T-helper 2 cell treated with Interferon-gamma antibody and Interleukin-4, amounts not matched to agents 5 μg/mL and 100 μg/mL, for 36 hours (primary cell): ENCODE data around the gene MESP2.

Experiments
- DNase-seq: peaks from one replicate; pipeline ENCODE4 v3.0.0; 2021; ENCODE audit warnings: low spot score
- H3K27ac Mint-ChIP-seq: one replicate; pipeline ENCODE4 v1.8.0; 2021; ENCODE audit warnings: mild to moderate bottlenecking, mixed read lengths
- H3K27me3 Mint-ChIP-seq: one replicate; pipeline ENCODE4 v1.8.0; 2021; ENCODE audit warnings: low read depth, mixed read lengths
- H3K36me3 Mint-ChIP-seq: one replicate; pipeline ENCODE4 v1.8.0; 2021; ENCODE audit warnings: low read depth, mixed read lengths
- H3K4me1 Mint-ChIP-seq: one replicate; pipeline ENCODE4 v1.8.0; 2021; ENCODE audit warnings: low read depth, mixed read lengths
- H3K4me3 Mint-ChIP-seq: one replicate; pipeline ENCODE4 v1.8.0; 2022; ENCODE audit warnings: mild to moderate bottlenecking, moderate library complexity, mixed read lengths
- H3K9me3 Mint-ChIP-seq: one replicate; pipeline ENCODE4 v1.8.0; 2021; ENCODE audit warnings: mixed read lengths

Gene MESP2

DNA sequence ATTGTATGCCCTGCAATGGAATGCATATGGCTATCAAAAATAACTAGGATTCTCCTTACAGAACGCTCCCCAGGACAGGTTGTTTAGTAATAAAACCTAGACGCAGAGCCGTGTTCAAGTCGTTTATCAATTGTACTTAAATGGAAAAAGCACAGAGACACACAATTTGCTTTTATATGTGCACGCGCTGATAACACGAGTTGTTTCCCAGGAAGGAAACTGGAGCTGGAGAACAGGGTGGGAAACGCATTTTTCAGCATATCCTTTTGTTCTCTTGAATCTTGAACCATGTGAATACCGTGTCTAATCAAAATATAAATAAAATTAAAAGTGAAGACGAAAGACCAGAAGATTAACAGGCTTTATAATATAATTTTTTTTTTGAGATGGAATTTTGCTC, 42.2 kb downstream of the MESP2 start:
- Mint-ChIP-seq H3K9me3 (peaks cover 9% of the 10 kb centered on the region), H3K27me3 (peaks cover 44% of the 10 kb centered on the region), H3K27ac (no peak overlapping the region), H3K4me3 (no peak overlapping the region), H3K4me1 (peaks cover 10% of the 10 kb centered on the region), H3K36me3 (peaks cover 5% of the 10 kb centered on the region)
- no peak for DNase-seq

DNA sequence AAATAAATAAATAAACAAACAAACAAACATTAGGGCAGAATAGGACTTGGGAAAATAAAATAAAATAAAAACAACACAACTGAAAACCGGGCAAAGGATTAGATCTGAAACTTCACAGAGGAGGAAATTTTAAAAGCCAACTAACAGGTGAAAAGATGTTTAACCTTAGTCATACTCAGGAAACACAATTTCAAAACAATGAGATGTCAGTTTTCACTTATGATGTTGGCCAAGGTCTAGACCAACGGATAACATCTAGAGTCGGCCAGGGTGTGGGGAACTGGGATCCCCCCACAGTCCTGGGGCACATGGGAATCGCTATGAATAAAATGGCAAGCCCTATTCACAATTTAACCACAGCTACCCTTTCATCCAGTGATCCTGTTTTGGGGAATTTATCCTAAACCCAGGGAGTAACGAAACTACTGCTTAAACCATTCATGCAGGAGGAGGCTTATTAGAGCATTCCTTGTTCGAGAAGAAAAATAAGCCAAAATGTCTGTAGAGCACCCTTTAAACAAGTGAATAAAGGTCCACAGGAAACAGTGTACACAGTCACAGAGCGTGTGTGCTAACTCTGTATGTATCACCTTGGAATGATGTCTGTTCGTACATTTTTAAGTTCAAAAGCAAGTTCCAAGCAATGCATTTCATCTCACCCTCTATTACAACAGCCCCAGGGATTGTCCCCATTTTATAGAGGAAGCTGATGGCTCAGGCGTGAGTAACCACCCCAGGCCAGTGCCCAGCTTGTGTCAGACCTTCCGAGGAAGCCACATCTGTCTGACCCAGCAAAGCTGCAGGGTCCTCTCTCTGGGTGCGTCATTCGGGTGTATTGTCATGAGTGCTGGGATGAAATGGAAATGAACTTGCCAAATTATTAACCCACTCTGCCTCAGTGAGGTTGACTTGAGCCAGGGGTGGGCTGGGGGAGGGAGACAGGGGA, 44.8 kb downstream of the MESP2 start:
- peaks cover 4% of the 10 kb centered on the region for H3K4me1 Mint-ChIP-seq
- peaks cover 4% of the 10 kb centered on the region for H3K36me3 Mint-ChIP-seq
- DNase-seq, result no peak
- peaks cover 5% of the 10 kb centered on the region for H3K9me3 Mint-ChIP-seq
- peaks cover 30% of the 10 kb centered on the region for H3K27me3 Mint-ChIP-seq
- no peak overlapping the region for H3K4me3 Mint-ChIP-seq
- no peak overlapping the region for H3K27ac Mint-ChIP-seq

DNA sequence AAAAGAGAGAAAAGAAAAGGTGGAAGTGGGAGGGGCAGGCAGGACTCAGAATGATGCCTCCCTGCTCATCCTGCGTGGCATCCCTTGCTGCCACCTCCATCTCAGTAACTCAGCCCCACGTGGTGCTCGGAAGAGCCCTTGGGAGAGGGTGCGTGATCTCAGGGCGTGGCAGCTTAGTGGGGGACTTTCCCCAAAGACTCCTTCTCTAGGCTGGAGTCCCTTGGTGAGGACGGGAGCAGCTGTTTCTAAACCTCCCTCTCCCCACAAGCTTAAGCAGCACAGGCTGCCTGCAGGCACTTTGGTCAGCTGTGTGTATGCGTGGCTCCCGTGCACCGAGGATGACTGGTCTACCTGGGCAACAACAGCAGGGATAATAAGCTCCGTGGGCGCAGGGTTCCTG, 45.9 kb downstream of the MESP2 start:
- Mint-ChIP-seq H3K27me3 (peaks cover 20% of the 10 kb centered on the region), H3K4me3 (no peak overlapping the region), H3K27ac (no peak overlapping the region), H3K36me3 (no peaks in the 10 kb centered on the region), H3K9me3 (no peaks in the 10 kb centered on the region), H3K4me1 (peaks cover 4% of the 10 kb centered on the region)
- no peak for DNase-seq

DNA sequence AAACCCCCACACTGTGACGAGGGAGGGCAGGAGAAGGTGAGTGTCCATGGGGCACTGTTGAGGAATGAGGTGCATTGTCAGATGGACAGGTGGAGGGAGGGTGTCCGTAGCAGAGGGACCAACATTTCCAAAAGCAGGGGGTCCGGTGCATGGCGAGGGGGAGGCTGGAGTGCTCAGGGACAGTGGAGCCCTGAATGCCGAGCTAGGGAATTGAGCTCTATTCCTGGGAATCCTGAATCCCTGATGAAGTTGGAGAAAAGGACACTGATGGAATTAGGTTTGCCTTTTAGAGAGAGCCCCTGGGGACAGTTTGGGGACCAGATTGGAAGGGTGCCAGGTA, 46.4 kb downstream of the MESP2 start:
- Mint-ChIP-seq H3K27ac (no peak overlapping the region), H3K9me3 (no peaks in the 10 kb centered on the region), H3K4me1 (peaks cover 4% of the 10 kb centered on the region), H3K4me3 (no peak overlapping the region), H3K27me3 (peaks cover 17% of the 10 kb centered on the region), H3K36me3 (no peaks in the 10 kb centered on the region)
- no peak for DNase-seq

DNA sequence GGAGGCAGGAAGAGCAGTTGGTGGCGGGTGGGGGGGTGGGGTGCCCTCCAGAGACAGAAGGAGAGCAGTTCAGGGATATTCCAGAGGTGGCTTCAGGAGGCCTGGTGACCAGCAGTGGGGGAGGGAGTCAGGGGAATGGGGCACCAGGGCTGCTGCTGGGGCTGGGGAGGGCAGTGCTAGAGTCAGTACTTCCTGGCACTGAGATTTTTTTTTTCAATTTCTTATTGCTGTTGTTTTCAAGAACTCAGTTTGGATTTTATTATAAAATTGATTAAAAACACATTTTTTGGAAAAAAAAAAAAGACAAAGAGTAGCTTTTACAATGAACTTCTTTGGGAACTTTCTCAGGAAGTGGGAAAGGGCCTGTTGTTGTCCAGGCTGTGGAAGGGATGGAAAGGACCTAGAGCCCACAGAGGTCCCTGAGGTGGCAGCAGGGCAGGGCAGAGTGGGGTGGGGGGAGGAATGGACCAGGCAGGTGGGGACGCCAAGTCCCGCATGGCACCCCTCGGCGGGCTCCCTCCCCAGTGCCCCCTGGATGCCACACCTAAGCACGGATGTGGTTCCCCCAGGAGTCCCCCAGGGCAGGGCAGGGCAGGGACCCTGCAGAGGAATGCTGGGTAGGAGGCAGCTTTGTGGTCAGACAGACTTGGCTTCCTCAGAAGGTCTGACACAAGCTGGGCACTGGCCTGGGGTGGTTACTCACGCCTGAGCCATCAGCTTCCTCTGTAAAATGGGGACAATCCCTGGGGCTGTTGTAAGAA, 47.0 kb downstream of the MESP2 start:
- H3K4me3 Mint-ChIP-seq, result no peak overlapping the region
- peaks cover 4% of the 10 kb centered on the region for H3K4me1 Mint-ChIP-seq
- no peaks in the 10 kb centered on the region for H3K9me3 Mint-ChIP-seq
- no peak overlapping the region for H3K27ac Mint-ChIP-seq
- peaks cover 14% of the 10 kb centered on the region for H3K27me3 Mint-ChIP-seq
- H3K36me3 Mint-ChIP-seq, result no peaks in the 10 kb centered on the region
- DNase-seq, result no peak

DNA sequence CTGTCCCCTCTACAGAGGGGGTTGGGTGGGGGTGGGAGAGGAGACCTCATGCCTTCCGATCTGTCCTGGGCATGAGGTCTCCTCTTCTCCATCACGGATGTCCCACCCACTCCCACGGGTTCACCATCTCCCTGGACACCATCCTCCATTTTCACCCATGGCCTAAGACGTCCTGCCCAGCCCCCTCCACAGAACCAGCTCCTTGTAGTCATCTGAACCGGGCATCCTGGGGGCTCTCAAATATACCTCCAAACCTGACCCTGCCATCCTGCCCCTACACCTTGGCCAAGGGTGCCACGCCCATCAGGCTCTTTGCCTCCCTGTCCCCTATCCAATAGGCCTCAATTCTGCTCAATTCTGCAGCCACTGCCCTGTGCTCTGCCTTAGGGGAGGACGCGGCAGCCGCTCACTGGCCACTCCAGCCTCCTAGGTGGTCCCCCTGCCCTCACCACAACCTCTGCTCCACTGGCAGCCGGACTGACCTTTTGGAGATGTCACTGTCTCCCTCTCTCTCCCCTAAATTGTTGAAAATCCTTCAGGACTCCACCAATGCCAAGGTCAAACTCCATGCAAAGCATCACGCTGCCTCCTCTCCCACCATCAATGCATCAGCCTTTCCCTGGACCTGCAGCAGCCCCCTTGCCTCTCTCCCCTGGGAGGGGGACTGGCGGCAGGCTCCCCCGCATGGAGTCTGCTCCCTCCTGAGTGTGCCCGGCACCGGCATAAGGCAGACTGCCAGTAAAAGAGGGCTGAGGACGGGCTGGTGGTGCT, 47.9 kb downstream of the MESP2 start:
- H3K36me3 Mint-ChIP-seq, result no peaks in the 10 kb centered on the region
- H3K4me1 Mint-ChIP-seq, result peaks cover 4% of the 10 kb centered on the region
- H3K27me3 Mint-ChIP-seq, result peaks cover 12% of the 10 kb centered on the region
- H3K27ac Mint-ChIP-seq, result no peak overlapping the region
- H3K4me3 Mint-ChIP-seq, result no peak overlapping the region
- no peak for DNase-seq
- no peaks in the 10 kb centered on the region for H3K9me3 Mint-ChIP-seq

DNA sequence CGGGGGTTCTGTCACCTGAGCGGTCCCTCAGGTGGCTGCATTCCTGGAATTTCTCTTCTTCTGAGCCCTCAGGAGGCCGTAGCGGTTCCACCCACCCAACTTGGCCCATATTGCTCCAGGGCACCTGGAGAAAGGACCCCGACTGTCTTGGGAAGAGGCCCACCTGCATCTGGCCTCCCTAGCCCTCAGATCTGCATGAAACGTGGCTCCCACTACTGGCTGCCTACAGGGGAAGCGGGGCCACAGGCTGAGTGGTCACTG, 48.4 kb downstream of the MESP2 start:
- Mint-ChIP-seq H3K27me3 (peaks cover 12% of the 10 kb centered on the region), H3K27ac (no peak overlapping the region), H3K4me3 (no peak overlapping the region), H3K4me1 (peaks cover 4% of the 10 kb centered on the region), H3K9me3 (no peaks in the 10 kb centered on the region), H3K36me3 (no peaks in the 10 kb centered on the region)
- no peak for DNase-seq

DNA sequence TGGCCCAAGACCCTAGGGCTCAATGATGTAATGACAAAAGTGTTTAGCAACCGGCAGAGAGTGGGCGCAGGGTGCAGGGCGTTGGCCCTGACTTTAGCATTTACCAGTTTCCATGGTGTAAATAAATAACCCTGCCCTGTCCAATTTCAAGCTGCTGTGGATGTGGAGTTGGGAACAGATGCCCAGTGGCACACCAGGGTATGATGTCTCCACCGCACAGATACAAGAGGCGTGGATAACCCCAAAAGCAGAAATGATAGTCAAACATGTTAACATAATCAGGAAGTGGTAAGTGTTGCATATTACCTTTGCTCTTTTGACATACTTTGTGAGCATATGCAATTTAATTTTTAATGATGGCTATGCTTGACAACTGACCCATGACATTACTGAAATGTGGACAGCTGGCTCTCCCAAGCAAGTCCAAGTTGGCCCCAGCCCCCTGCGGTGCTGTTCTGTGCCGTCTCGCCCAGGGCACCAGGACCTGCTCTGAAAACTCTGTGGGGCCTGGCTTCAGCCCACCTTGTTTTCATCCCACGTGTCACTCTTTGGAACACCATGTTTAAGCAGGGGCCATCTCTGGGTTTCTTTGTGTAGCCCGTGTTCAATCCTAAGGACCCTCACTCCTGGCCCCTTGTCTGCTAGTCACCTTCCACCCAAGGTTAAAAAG, 49.3 kb downstream of the MESP2 start:
- DNase-seq, result no peak
- Mint-ChIP-seq H3K36me3 (no peaks in the 10 kb centered on the region), H3K4me3 (no peak overlapping the region), H3K4me1 (peaks cover 4% of the 10 kb centered on the region), H3K27ac (no peak overlapping the region), H3K9me3 (no peaks in the 10 kb centered on the region), H3K27me3 (peaks cover 11% of the 10 kb centered on the region)

DNA sequence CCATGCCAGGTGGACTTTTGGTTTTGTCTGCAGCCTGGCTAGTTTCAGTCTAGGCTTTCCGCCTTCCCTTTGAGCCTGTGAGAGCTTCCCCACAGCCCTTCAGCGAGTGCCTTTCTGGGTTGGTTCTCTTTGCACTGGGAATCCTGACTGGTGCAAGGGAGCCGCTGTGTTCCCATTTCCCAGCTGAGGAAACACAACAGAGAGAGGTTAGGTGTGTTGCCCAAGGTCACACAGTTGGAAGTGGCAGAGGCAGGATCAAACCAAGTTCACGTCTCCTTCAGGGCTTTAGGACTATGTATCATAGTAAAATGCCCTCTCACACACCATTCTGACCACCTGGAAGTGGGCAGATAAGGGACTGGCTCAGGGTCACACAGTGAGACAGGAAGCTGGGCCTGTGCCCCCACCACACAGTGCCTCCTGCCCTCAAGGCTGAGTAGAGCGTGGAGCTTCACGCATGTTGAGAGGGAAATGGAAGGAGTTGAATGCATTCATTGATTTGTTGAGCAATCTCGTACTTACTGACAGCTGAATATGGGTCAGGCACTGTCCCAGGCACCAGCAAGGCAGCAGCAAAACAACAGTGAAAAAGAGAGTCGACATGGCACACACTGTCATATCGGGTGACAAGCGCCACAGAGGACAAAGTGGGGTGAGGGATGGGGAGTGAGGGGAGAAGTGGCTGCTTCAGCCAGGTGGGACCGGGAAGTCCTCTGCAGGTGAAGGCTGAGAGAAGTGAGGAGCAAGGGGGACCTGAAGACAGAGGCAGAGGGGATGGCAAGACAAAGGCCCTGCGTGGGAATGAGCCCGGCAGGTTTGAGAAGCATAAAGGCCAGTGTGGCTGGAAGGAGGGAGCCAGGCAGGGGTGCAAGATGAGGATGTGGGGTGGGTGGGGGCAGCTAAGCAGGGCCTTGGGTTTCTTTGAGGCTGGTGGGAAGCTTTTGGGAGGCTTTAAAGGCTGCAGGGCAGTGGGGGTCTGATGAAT, 50.8 kb downstream of the MESP2 start:
- Mint-ChIP-seq H3K4me3 (no peak overlapping the region), H3K4me1 (no peaks in the 10 kb centered on the region), H3K27ac (no peak overlapping the region), H3K36me3 (no peaks in the 10 kb centered on the region), H3K9me3 (no peaks in the 10 kb centered on the region), H3K27me3 (peaks cover 6% of the 10 kb centered on the region)
- no peak for DNase-seq

DNA sequence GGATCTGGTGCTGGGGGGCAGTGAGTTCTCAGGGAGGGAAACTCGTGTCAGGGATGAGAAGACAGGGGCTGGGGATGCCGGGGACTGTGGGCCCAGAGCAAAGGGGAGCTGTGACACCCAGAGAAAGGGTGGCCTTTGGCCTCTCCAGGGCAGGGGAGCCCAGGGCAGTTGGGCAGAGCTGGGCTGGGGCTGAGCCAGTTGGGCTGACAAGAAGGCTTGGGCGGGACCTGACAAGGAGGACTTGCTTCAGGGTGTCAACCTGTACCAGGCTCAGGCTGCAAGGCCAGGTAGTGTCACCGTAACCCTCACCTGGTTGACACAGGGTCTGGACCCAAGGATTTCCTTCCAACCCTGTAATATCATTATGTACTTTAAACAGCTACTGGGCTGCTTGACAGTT, 51.7 kb downstream of the MESP2 start:
- DNase-seq, result no peak
- Mint-ChIP-seq H3K27ac (peak overlapping the region; percentile 17), H3K9me3 (no peaks in the 10 kb centered on the region), H3K36me3 (no peaks in the 10 kb centered on the region), H3K27me3 (no peaks in the 10 kb centered on the region), H3K4me1 (no peaks in the 10 kb centered on the region), H3K4me3 (no peak overlapping the region)
